ENCODE data around the gene PNMT. TPM values are rescaled to one million over a fixed set of nuclear protein-coding genes. Genes with fewer than 3 reads are reported as not detected.

PNMT gene
- total and polyA plus RNA-seq, 2 of the 13 experiments (the other 11 are each of a cell fraction or from before 2014, with no cell fraction given): 0.25 TPM; not detected in 1

DNA sequence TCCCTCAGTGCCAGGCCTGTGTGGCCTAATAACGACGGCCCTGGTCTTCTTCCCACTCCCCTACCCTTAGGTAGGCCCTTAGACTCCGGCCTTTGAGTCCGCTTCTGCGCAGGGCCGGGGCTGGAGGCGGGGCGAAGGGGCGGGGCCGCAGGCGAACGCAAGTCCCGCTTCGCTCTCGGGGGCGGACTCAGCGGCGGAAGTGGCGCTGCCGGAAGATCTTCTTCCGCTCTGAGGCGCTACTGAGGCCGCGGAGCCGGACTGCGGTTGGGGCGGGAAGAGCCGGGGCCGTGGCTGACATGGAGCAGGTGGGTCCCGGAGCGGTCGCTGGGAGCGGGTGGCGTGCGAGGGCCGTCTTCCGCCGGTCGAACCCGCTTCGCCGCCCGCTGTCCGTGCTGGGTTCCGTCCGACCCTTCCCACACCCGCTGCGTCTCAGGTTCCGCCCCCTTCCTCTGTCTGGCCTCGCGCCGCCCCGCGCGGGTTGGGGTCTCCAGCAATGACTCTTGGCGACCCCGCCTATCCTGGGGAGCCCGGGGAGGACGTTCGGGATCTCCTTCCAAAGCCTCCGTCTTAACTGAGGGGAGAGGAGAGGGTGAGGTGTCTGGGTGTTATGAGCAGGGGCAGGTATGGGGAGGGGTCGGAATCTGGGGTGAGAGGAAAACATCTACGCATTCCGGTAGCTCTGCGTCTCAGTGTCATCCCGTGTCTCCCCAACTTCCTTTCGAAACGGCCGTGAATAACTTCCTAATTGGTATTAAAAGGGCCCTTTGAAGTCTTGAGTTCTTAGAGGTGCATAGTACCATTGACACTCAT, 31.1 kb upstream of the PNMT start, which contains the start of gene STARD3:
Gene STARD3, plus strand, starts transcription at position 218 of the 810 bp plus-strand sequence. CDS start 16,388 bp downstream, outside the sequence.
- ChIA-PET CTCF (ENCODE audit: low intra/inter-chr PET ratio, low total read pairs) (interaction anchor here (1.5 to 5.6 kb wide), 2 partner anchors 14 to 117 kb away, joined by 5 to 70 read pairs; no protein-coding TSS in a partner anchor), POLR2A (interaction anchor here (0.6 to 2.6 kb wide), 12 partner anchors 9 to 114 kb away, joined by 3 to 9 read pairs (median 4); partner anchors contain the start of gene ERBB2)
- no TSS peak for BruUV-seq (replicated peaks)
- peak within 1 kb of the TSS; percentile 99 for H3K4me2 ChIP-seq (ENCODE audit: low read depth, low read length)
- peak; percentile 93 for ATAC-seq
- in situ Hi-C loops (cut with HindIII; ENCODE audit: extremely low pct_ligation_motif_present, low pct_unique_long_range_greater_than_20kb): no loop called here
- under 1% methylated on average over 61 of the region's 69 CpGs for WGBS (ENCODE audit: low lambda C conversion rate)
- H3K9me3 ChIP-seq (ENCODE audit: low read length): no peaks in the 10 kb centered on the region
- 0 out of 2 replicates have a peak, but pooled peaks cover 3% of the 10 kb centered on the region for H4K20me1 ChIP-seq (ENCODE audit: insufficient read depth, low read length)
- DNase-seq (ENCODE audit: low spot score): peak; percentile 83
- peak; percentile 75 for FAIRE-seq
- intact Hi-C loops (cut with micrococcal nuclease; ENCODE audit: unreplicated experiment): no loop called here
- peak within 1 kb of the TSS; percentile 89 for H3K9ac ChIP-seq (ENCODE audit: insufficient read depth, low read depth, low read length)
- H3K4me1 ChIP-seq (ENCODE audit: insufficient read depth, low read length): peaks cover 77% of the 10 kb centered on the region
- peaks cover 42% of the 10 kb centered on the region for H3K79me2 ChIP-seq (ENCODE audit: insufficient read depth, low read length)
- H3K27ac ChIP-seq (ENCODE audit: extremely low read length, insufficient read depth, low read length): peak within 1 kb of the TSS; percentile 80
- H3K36me3 ChIP-seq (replicated peaks in 1 of 2; ENCODE audit: control insufficient read depth in 1 of 2, insufficient read depth in 2 of 2, low read length in 2 of 2): no peaks in the 10 kb centered on the region; a peak in 2 of 5 replicates
- peak within 1 kb of the TSS; percentile 75 for H2AFZ ChIP-seq (ENCODE audit: low read length)
- peaks cover 3 to 15% of the 10 kb centered on the region in 2 experiments; a peak in 3 of 5 replicates for H3K27me3 ChIP-seq (ENCODE audit: control insufficient read depth in 1 of 2, insufficient read depth in 2 of 2, low read length in 2 of 2)
- peak within 1 kb of the TSS; percentile 87 to 94 (median 88) for H3K4me3 ChIP-seq (replicated peaks in 1 of 3; ENCODE audit: insufficient read depth in 1 of 3, low read depth in 2 of 3, low read length in 3 of 3)
- peak; percentile 58 for TF ChIP-seq ZNF263 (CRISPR knock-in tag; IDR thresholded peaks at IDR 0.05)
- peak; percentile 75; the same call in 1 of the 2 replicates for TF ChIP-seq ZNF747 (CRISPR knock-in tag; IDR thresholded peaks at IDR 0.05; ENCODE audit: borderline replicate concordance)
- TF ChIP-seq KMT2B (CRISPR knock-in tag; IDR thresholded peaks at IDR 0.05): peak; percentile 88
- TF ChIP-seq HDAC6 (IDR thresholded peaks at IDR 0.05; ENCODE audit: low read depth, low read length): no peak
- peak; percentile 72; the same call in 1 of the 2 replicates for TF ChIP-seq MAF1 (CRISPR knock-in tag; IDR thresholded peaks at IDR 0.05; ENCODE audit: borderline replicate concordance)
- no peak for TF ChIP-seq TBL1XR1 (IDR thresholded peaks at IDR 0.05; ENCODE audit: borderline replicate concordance, low read length, partially characterized antibody)
- no peak for TF ChIP-seq TCF7L2 (IDR thresholded peaks at IDR 0.05; ENCODE audit: low read depth, low read length)
- TF ChIP-seq, protein P1, sequence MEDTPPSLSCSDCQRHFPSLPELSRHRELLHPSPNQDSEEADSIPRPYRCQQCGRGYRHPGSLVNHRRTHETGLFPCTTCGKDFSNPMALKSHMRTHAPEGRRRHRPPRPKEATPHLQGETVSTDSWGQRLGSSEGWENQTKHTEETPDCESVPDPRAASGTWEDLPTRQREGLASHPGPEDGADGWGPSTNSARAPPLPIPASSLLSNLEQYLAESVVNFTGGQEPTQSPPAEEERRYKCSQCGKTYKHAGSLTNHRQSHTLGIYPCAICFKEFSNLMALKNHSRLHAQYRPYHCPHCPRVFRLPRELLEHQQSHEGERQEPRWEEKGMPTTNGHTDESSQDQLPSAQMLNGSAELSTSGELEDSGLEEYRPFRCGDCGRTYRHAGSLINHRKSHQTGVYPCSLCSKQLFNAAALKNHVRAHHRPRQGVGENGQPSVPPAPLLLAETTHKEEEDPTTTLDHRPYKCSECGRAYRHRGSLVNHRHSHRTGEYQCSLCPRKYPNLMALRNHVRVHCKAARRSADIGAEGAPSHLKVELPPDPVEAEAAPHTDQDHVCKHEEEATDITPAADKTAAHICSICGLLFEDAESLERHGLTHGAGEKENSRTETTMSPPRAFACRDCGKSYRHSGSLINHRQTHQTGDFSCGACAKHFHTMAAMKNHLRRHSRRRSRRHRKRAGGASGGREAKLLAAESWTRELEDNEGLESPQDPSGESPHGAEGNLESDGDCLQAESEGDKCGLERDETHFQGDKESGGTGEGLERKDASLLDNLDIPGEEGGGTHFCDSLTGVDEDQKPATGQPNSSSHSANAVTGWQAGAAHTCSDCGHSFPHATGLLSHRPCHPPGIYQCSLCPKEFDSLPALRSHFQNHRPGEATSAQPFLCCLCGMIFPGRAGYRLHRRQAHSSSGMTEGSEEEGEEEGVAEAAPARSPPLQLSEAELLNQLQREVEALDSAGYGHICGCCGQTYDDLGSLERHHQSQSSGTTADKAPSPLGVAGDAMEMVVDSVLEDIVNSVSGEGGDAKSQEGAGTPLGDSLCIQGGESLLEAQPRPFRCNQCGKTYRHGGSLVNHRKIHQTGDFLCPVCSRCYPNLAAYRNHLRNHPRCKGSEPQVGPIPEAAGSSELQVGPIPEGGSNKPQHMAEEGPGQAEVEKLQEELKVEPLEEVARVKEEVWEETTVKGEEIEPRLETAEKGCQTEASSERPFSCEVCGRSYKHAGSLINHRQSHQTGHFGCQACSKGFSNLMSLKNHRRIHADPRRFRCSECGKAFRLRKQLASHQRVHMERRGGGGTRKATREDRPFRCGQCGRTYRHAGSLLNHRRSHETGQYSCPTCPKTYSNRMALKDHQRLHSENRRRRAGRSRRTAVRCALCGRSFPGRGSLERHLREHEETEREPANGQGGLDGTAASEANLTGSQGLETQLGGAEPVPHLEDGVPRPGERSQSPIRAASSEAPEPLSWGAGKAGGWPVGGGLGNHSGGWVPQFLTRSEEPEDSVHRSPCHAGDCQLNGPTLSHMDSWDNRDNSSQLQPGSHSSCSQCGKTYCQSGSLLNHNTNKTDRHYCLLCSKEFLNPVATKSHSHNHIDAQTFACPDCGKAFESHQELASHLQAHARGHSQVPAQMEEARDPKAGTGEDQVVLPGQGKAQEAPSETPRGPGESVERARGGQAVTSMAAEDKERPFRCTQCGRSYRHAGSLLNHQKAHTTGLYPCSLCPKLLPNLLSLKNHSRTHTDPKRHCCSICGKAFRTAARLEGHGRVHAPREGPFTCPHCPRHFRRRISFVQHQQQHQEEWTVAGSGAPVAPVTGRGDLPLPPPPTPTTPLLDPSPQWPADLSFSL (CRISPR knock-in tag; IDR thresholded peaks at IDR 0.05): no peak; the same call in 1 of the 2 replicates
- TF ChIP-seq SRY (CRISPR knock-in tag; IDR thresholded peaks at IDR 0.05): peak; percentile 97
- TF ChIP-seq, protein P2, sequence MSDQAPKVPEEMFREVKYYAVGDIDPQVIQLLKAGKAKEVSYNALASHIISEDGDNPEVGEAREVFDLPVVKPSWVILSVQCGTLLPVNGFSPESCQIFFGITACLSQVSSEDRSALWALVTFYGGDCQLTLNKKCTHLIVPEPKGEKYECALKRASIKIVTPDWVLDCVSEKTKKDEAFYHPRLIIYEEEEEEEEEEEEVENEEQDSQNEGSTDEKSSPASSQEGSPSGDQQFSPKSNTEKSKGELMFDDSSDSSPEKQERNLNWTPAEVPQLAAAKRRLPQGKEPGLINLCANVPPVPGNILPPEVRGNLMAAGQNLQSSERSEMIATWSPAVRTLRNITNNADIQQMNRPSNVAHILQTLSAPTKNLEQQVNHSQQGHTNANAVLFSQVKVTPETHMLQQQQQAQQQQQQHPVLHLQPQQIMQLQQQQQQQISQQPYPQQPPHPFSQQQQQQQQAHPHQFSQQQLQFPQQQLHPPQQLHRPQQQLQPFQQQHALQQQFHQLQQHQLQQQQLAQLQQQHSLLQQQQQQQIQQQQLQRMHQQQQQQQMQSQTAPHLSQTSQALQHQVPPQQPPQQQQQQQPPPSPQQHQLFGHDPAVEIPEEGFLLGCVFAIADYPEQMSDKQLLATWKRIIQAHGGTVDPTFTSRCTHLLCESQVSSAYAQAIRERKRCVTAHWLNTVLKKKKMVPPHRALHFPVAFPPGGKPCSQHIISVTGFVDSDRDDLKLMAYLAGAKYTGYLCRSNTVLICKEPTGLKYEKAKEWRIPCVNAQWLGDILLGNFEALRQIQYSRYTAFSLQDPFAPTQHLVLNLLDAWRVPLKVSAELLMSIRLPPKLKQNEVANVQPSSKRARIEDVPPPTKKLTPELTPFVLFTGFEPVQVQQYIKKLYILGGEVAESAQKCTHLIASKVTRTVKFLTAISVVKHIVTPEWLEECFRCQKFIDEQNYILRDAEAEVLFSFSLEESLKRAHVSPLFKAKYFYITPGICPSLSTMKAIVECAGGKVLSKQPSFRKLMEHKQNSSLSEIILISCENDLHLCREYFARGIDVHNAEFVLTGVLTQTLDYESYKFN (CRISPR knock-in tag; conservative IDR thresholded peaks at IDR 0.05): peak; percentile 65
